HG03108 (cell line): ENCODE results near the gene PEG3.

Experiments used
- ATAC-seq: cut with Tn5 transposase; IDR thresholded peaks from one replicate; pipeline ENCODE4 v1.9.1; 2021; ENCODE audit warnings: moderate library complexity; ENCODE audit not compliant: unreplicated experiment

PEG3 gene

DNA sequence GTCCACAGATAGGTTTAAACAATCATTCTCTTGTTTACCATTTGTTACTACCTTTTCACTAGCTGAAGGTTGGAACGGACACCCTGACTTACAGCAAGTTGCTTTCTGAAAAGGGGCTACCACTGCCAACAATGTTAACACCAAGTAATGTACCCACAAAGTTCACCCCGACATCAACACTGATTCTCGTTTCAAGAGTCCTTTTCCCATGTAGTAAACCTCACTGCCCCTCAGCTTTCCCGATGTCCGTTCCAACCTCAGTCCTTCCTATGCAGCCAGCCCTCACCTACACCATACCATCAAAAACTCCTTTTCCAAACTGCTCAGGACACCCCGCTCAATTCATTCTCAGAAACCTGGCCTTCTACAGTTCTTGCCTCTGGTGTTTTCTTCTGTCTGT lies 29.0 kb downstream of the PEG3 start:
- no peak for ATAC-seq

GRCh38 chr19:56810260-56810659 lies 30.3 kb downstream of the PEG3 start:
- ATAC-seq, result no peak

DNA sequence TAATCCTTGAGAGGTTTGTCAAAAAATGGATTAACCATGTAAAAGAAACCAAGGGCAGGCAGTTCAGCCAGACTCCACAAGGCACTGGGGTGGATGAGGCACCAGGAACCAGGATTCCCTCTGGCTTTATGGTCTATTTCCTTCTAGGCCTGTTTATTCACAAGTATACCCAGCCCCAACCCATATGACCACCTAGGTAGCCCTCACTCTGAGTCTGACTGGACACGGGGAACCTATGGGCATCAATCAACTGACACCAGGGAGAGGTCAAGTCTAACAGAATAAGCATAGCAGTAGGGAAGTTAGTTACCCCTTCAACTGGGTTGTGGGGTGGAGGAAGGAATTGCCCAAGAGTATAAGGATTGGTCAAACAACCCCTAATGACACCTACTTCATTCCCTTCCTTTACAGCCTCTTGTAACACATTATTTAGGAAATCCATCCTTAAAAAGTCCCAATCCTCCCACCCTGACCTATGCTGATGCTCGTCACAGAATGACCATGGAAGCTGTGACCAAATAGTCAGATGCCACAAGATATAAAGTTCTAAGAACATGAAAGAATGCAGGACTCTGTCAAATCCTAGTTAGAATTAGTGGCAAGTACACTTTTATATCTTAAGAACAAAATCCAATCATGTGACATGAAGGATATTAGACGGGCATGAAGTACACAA lies 31.7 kb downstream of the PEG3 start:
- no peak for ATAC-seq

DNA sequence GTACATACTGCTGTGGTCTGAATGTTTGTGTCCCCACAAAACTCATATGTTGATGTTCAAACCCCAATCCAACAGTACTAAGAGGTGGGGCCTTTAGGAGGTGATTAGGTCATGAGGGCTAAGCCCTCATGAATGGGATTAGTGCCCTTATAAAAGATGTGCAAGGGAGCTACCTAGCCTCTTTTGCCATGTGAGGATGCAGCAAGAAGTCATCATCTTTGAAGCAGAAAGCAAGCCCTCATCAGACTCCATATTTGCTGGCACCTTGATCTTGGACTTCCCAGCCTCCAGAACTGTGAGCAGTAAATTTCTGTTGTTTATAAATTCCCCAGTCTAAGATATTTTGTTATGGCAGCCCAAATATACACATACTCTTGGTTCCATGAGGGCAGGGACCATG lies 33.9 kb downstream of the PEG3 start:
- no peak for ATAC-seq
